ENCODE measurements around the gene RAB5IF.
"Not testable (repeated sequence)": the region's sequence is repeated elsewhere in the genome, so short reads cannot be mapped to it uniquely, and the experiment has no call there.

RAB5IF gene, protein sequence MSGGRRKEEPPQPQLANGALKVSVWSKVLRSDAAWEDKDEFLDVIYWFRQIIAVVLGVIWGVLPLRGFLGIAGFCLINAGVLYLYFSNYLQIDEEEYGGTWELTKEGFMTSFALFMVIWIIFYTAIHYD

DNA sequence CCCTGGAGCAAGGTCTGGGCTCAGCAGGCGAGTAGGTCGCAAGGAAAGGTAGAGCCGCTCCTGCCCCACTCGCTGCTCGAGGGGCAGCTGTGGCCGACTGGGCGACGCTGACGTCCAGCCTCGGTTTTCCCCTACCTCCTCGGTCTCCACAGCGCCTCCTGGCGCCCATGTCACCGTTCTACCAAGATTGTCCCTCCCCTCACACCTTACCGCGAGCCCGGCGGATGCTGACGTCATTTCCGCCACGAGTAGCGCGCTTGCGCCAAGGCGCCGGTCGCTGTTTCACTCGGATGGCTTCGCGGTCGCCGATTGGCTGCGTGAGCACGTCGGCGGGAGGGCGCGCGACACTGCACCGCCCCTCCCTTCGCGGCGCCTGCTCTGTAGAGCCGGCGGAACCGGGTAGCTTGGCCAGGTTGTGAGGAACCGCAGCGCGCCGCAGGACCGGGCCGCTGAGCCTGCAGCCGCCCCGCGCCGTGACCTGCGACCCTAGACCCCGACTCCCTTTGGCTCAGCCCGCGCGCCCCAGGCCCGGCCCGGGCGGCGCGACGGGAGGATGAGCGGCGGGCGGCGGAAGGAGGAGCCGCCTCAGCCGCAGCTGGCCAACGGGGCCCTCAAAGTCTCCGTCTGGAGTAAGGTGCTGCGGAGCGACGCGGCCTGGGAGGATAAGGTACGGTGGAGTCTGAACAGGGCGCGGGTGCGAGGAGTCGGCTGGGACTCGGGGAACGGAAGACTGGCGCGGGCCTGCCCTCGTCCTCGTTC lies at the start of gene RAB5IF:
TSS of gene RAB5IF (plus strand) at position 381 of the 759 bp plus-strand sequence. CDS start at position 554, 173 bp downstream.
- DNase-seq (ENCODE audit: insufficient read length, low spot score) (peak; percentile 93), FAIRE-seq (no peak)
- TF ChIP-seq POLR2A (IDR thresholded peaks at IDR 0.05; ENCODE audit: low read depth, low read length) = peak; percentile 89

DNA sequence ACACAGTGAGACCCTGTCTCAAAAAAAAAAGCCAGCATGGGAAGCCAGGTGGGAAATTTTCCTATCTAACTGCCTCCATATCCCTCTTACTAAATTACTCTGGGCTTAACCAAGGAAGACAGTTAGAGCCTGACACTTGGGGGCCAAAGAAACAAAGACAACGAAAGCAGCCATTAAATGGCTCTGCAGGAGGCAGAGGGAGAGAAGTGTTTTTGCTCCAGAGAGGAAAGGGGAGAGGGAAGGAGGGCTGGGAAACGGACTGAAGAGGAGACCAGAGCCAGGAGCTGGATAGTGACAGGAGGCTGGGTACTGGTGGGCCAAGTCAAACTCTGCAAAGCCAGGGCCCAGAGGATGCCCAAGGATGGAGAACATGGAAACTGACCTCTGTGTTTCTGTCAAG lies 42.9 kb upstream of the RAB5IF start:
- no peak for TF ChIP-seq POLR2A (IDR thresholded peaks at IDR 0.05; ENCODE audit: low read depth, low read length)
- FAIRE-seq = no peak
- DNase-seq (ENCODE audit: insufficient read length, low spot score) = no peak

DNA sequence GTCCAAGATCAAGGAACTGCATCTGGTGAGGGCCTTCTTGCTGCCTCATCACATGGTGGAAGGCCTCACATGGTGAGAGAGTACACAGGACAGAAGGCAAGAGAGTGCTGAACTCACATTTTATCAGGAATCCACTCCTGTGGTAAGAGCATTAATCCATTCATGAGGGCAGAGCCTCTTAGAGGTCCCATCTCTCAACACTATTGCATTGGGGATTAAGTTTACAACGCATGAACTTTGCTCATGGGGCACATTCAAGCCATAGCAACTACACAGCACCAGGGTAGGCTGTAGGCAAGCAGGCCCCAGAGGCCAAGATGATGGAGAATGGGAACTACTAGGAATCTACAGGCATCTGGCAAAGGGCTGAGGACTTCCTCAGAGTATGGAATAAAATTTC lies 42.2 kb upstream of the RAB5IF start:
- DNase-seq (ENCODE audit: insufficient read length, low spot score) = no peak
- FAIRE-seq = no peak
- no peak for TF ChIP-seq POLR2A (IDR thresholded peaks at IDR 0.05; ENCODE audit: low read depth, low read length)

DNA sequence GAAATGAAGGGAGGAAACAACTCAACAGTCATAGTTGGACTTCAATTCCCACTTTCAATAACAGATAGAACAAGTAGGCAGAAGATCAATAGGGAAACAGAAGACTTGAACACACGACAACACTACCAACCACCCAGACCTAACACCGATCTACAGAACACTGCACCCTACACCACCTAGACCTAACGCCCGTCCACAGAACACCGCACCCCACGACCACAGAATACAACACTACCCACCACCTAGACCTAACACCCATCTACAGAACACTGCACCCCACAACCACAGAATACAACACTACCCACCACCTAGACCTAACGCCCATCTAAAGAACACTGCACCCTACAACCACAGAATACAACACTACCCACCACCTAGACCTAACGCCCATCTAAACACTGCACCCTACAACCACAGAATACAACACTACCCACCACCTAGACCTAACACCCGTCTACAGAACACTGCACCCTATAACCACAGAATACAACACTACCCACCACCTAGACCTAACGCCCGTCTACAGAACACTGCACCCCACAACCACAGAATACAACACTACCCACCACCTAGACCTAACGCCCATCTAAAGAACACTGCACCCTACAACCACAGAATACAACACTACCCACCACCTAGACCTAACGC lies 41.4 kb upstream of the RAB5IF start:
- not testable (repeated sequence) for FAIRE-seq; DNase-seq (ENCODE audit: insufficient read length, low spot score)

DNA sequence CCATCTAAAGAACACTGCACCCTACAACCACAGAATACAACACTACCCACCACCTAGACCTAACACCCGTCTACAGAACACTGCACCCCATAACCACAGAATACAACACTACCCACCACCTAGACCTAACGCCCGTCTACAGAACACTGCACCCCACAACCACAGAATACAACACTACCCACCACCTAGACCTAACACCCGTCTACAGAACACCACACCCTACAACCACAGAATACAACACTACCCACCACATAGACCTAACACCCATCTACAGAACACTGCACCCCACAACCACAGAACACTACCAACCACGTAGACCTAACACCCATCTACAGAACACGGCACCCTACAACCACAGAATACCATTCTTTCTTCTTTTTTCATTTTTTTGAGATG lies 40.9 kb upstream of the RAB5IF start:
- not testable (repeated sequence) for DNase-seq (ENCODE audit: insufficient read length, low spot score); FAIRE-seq

DNA sequence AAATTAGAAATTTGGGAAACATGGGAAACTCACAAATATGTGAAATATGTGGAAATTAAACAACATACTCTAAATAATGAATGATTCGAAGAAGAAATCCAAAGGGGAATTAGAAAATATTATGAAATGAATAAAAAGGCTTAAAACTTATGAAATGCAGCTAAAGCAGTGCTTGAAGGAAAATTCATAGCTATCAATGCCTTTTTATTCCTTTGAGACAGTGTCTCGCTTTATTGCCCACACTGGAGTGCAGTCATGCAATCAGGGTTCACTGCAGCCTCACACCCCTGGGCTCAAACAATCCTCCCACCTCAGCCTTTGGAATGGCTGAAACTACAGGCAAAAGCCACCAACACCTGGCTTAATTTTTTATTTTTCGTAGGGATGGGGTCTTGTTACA lies 40.1 kb upstream of the RAB5IF start:
- no peak for DNase-seq (ENCODE audit: insufficient read length, low spot score)
- TF ChIP-seq POLR2A (IDR thresholded peaks at IDR 0.05; ENCODE audit: low read depth, low read length) = no peak
- FAIRE-seq = no peak

DNA sequence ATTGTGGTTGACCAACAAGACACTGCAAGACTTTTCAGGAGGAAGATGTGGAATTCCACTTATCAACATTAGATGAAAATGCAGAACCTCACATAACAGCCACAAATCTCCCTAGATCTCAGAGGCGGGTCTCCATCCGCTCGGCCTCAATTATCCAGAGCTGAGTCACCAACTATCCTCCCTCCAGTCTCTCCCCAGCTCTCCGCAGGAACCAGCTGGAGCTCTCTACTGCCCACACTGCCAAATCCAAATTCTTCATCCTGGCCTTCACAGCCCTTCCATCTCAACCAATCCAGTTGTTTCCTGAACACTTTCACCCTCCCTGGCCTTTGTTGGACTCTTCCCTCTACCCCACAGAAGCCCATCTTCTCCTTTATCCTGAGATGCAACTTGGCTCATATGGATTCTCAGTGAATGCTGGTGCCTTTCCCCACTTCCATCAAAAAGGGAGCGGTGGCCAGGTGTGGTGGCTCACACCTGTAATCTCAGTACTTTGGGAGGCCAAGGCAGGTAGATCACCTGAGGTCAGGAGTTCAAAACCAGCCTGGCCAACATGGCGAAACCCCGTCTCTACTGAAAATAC lies 35.6 kb upstream of the RAB5IF start:
- peak; percentile 82 for DNase-seq (ENCODE audit: insufficient read length, low spot score)
- TF ChIP-seq POLR2A (IDR thresholded peaks at IDR 0.05; ENCODE audit: low read depth, low read length) = no peak
- peak; percentile 45 for FAIRE-seq

DNA sequence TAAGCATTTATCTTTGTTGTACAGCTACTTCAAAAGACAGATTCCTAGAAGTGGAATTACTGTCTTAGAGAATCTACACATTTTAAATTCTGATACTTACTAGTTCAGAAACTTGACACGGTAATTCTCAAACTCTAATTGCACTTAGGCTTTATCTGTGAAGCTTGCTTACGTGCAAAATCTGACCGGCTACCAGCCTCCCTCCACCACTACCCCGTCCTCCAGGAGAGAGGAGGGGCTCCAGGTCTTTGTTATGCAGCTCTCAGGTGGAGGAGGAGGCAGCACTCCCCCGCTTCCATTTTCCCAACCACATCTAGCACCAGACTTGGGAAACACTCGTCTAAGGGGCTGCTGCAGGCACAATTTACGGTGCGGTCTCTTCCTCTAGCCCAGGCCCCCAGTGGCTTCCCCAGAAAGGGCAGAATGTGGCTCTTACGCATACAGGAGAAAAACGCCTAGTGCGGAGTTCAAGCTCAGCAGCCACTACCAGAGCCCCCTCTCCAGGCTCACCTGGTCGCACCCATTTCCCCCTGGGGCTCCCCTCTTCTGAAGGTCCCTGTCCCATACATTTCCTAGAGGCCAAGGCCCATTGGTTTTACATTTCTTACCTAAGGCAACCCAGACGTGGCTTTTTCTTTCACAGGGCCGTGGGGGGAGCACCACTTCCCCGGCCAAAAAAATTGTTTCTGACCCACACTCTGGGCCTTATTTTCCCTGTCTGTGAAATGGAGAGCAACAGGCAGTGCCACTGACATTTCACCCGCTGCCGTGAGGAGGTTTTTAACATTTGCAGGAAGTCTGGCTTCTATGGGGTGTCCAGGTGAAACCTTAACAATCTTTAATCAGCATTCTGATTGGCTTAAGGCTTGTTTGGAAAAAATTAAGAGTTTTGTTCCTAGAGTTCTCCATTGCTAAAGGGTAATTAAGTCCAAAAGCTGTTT lies 33.7 kb upstream of the RAB5IF start:
- DNase-seq (ENCODE audit: insufficient read length, low spot score) (no peak), FAIRE-seq (no peak)
- TF ChIP-seq POLR2A (IDR thresholded peaks at IDR 0.05; ENCODE audit: low read depth, low read length) = no peak

DNA sequence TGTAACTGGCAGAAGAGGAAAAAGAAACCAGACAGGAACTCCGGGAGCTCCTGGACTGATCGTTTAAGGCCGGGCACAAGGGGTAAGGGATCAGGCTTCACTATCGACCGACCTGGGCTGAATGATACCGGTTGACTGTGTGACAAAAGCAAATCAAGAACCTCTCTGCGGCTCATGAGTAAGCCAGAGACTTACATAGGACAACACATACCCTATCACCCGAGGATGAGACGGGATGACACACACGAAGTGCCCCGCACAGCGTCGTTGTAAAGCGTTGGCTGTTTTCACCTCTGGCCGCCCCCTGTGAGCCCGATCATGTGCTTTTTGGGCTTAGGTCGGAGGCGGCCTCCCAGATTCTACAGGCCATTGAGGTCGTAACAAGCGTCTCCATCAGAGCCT lies 32.9 kb upstream of the RAB5IF start:
- FAIRE-seq (no peak), DNase-seq (ENCODE audit: insufficient read length, low spot score) (no peak)
- no peak for TF ChIP-seq POLR2A (IDR thresholded peaks at IDR 0.05; ENCODE audit: low read depth, low read length)

DNA sequence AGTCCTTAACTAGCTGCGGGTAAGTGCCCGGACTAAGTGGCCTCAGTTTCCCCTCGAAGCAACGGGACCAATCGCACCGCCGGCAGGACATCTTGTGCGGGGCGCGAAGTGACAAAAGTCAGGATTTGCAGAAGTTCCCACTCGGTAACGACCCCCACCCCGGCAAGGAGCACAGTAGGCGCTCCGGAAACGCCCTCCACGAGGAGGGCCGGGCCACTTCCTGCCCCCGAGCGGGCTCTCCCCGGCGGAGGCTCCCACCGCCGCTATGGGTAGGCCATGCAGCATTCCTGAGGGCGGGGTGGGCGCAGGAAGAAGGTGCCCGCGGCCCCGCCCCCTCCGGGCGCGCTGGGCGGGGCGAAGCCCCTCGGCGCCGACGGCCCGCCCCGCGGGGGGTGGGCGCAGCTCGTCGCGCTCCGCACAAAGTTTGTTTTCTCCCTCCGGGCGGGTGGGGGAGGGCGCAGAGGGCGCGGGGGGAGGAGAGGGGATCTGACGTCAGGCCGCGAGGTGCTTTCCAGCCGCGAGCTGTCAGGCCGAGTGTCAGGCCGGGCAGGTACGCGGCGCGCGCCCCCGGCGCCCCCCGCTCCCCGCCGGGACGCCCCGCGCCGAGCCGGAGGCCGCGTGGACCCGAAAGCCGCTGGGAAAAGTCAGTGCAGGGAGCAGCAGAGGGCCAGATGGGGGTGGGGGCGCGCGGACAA lies 32.3 kb upstream of the RAB5IF start, which contains the start of gene TGIF2:
TSS of gene TGIF2 (plus strand) at position 495 of the 695 bp plus-strand sequence. CDS start 5,178 bp downstream, outside the sequence.
- DNase-seq (ENCODE audit: insufficient read length, low spot score) (peak; percentile 78), FAIRE-seq (no peak)
- TF ChIP-seq POLR2A (IDR thresholded peaks at IDR 0.05; ENCODE audit: low read depth, low read length) = peak; percentile 34

DNA sequence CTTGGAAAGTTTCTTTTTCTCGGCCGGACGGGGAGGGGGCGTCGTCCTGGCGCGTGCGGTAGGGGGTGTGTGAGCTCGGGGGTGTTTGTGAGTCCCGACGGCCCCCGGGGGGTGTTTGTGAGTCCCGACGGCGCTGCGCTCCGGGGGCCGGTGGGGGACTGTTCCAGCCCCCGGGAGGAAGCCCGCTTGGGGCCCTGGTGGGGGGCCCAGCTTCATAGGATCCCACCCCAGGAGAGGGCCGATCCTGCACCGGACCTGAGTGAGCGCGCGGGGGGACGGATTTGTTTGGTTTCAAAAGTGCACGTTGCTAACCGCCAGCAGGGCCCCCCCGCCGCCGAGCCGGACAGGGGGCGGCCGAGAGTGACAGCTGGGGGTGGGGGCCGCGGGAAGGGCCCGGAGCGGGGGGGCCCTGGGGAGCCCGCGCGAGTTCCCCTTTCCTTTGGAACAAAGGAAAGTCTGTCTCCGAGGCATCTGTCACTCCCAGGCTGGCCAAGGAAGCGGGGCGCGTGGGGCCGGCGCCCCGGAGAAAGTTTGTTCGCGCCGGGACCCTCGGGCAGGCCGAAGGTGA lies 31.7 kb upstream of the RAB5IF start:
- no peak for TF ChIP-seq POLR2A (IDR thresholded peaks at IDR 0.05; ENCODE audit: low read depth, low read length)
- no peak for DNase-seq (ENCODE audit: insufficient read length, low spot score)
- no peak for FAIRE-seq

DNA sequence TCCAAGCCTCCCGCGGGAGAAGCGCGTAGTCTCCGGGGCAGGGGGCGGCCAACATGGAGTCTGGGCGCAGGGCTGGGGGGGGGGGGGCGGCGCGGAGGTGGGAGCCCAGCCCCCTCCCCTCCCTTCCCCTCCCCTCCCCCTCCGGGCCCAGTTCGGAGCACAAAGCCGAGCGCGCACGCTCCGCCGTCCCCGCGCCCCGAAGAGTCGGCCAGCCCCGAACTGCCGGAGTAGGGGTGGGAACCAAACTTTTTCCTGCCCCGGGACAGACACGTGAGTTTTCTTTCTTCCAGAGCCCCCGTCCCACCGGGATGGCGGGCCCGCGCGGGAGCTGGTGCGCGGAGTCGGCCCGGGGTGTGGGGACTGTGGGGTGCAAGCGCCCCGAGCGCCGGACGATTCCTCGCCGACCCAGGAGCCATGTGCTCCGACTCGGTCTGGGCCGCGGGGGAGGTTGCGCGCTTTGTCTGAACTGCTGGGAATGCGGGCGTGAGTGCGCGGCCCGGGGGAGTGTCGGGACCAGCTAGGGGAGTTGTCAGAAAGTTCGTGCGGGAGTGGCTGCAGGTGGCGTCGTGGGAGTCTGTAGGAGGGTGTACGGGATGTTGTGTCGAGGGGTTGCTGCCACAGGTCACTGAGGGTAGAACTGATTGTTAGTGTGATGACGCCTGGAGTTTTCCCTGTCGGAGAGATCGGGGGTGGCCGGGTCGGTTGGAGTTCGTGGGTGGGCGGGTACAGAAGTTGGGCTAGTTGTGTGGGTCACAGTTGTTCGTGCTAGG lies 31.0 kb upstream of the RAB5IF start:
- no peak for DNase-seq (ENCODE audit: insufficient read length, low spot score)
- no peak for TF ChIP-seq POLR2A (IDR thresholded peaks at IDR 0.05; ENCODE audit: low read depth, low read length)
- FAIRE-seq = no peak

Data from H54 (cell line).